ENCODE results near the gene PNMA8A. TPM values are rescaled to one million over a fixed set of nuclear protein-coding genes. Genes with fewer than 3 reads are reported as not detected.

PNMA8A gene
- total and polyA plus RNA-seq, 2 of the 13 experiments (the other 11 are each of a cell fraction or from before 2014, with no cell fraction given) = 0.13 to 0.51 TPM

GRCh38 chr19:46453661-46454060 lies 17.7 kb downstream of the PNMA8A start:
- FAIRE-seq (no peak), ATAC-seq (no peak), DNase-seq (ENCODE audit: low spot score) (no peak)
- ChIA-PET POLR2A (no interaction called here), CTCF (ENCODE audit: low intra/inter-chr PET ratio, low total read pairs) (no interaction called here)
- in situ Hi-C loops (cut with HindIII; ENCODE audit: extremely low pct_ligation_motif_present, low pct_unique_long_range_greater_than_20kb) = no loop called here
- Histone ChIP-seq H4K20me1 (ENCODE audit: insufficient read depth, low read length) (no peaks in the 10 kb centered on the region), H3K9ac (ENCODE audit: insufficient read depth, low read depth, low read length) (no peak overlapping the region), H2AFZ (ENCODE audit: low read length) (no peak overlapping the region), H3K27ac (ENCODE audit: extremely low read length, insufficient read depth, low read length) (no peak overlapping the region), H3K4me3 (replicated peaks in 1 of 3; ENCODE audit: insufficient read depth in 1 of 3, low read depth in 2 of 3, low read length in 3 of 3) (no peak overlapping the region), H3K4me1 (ENCODE audit: insufficient read depth, low read length) (no peaks in the 10 kb centered on the region), H3K4me2 (ENCODE audit: low read depth, low read length) (no peak overlapping the region), H3K79me2 (ENCODE audit: insufficient read depth, low read length) (no peaks in the 10 kb centered on the region), H3K36me3 (replicated peaks in 1 of 2; ENCODE audit: control insufficient read depth in 1 of 2, insufficient read depth in 2 of 2, low read length in 2 of 2) (no peaks in the 10 kb centered on the region), H3K27me3 (ENCODE audit: control insufficient read depth in 1 of 2, insufficient read depth in 2 of 2, low read length in 2 of 2) (no peaks in the 10 kb centered on the region), H3K9me3 (ENCODE audit: low read length) (no peaks in the 10 kb centered on the region)
- WGBS (ENCODE audit: low lambda C conversion rate) = 33% methylated on average over 6 of the region's 6 CpGs
- BruUV-seq (replicated peaks) = no TSS peak
- intact Hi-C loops (cut with micrococcal nuclease; ENCODE audit: unreplicated experiment) = no loop called here
- TF ChIP-seq NFIC (IDR thresholded peaks at IDR 0.05; ENCODE audit: low read length) = no peak
- no peak for TF ChIP-seq USF2 (IDR thresholded peaks at IDR 0.05; ENCODE audit: low read depth, low read length)
- TF ChIP-seq USF2 (CRISPR knock-in tag; IDR thresholded peaks at IDR 0.05; ENCODE audit: borderline replicate concordance) = no peak
- TF ChIP-seq ZNF101 (CRISPR knock-in tag; IDR thresholded peaks at IDR 0.05; ENCODE audit: borderline replicate concordance, low read depth) = no peak
- no peak for TF ChIP-seq ZNF121 (CRISPR knock-in tag; IDR thresholded peaks at IDR 0.05)
- TF ChIP-seq ARID2 (CRISPR knock-in tag; IDR thresholded peaks at IDR 0.05; ENCODE audit: borderline replicate concordance) = no peak
- TF ChIP-seq YEATS4 (CRISPR knock-in tag; IDR thresholded peaks at IDR 0.05; ENCODE audit: borderline replicate concordance) = no peak
- no peak for TF ChIP-seq ZNF841 (CRISPR knock-in tag; IDR thresholded peaks at IDR 0.05; ENCODE audit: borderline replicate concordance)
- TF ChIP-seq TRAFD1 (CRISPR knock-in tag; IDR thresholded peaks at IDR 0.05; ENCODE audit: borderline replicate concordance) = no peak

Measured in HepG2 (cell line).